ENCODE results near the gene SPDYC.
"Not testable (repeated sequence)": the region's sequence is repeated elsewhere in the genome, so short reads cannot be mapped to it uniquely, and the experiment has no call there.

Gene SPDYC

DNA sequence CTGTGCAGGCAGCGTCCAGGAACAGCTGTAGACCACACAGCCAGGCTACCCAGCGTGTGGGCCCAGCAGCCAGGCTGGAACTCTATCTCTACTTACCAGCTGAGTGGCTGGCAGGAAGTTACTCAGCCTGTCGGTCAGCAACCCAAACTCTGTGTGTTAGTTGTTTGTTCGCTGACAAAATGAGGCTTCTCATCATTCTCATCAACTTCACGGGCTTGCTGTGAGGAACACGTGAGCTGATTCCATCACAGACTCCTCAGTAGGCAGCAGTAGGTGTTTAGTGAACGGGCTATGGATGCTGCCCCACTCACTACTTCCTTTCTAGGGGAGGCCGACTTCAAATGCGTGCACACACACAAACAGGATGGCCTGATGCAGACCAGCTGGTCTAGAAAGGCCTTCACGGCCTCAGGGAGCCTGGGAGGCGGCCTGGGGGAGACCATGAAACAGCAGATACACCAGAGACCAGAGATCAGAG is 830 bp upstream of the SPDYC start:
- peak; percentile 23 for DNase-seq

DNA sequence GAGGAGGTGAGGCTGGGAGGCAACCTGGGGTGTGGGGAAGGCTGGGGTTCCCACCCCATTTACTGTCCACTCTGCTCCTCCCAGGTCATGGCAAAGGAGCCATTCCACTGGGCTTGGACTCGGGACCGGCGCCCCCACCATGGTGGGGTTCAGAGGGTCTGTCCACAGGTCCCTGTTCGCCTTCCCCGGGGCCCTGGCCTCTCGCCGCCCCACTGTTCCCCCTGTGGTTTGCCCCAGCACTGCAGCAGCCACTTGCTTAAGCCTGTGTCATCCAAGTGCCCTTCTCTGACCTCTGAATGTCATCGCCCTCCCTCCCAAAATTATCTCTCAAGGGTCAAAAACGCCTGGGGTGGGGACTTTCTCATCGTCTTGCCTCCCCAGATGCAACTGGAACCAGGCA is 2.6 kb downstream of the SPDYC start:
- no peak for DNase-seq

DNA sequence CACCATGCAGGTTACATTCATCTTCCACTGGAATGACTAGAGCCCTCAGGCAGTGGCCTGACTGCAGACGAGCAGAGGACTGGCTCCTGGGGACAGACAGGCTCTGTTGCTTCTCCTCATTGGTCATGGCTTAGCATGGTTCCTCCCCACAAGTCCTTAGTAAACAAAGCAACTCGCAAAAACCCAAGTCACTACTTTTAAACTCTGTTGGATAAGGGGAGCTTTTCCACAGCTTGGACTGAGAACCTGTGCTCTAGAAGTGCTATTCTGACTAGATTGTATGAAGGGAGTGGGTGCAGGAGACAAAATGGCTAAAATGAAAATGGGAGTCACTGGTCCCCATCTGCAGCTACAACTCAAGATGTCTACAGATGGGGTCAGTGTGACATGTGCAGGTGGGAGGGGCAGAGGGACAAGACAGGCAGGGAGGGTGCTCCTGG is 4.6 kb downstream of the SPDYC start:
- not testable (repeated sequence) for DNase-seq

DNA sequence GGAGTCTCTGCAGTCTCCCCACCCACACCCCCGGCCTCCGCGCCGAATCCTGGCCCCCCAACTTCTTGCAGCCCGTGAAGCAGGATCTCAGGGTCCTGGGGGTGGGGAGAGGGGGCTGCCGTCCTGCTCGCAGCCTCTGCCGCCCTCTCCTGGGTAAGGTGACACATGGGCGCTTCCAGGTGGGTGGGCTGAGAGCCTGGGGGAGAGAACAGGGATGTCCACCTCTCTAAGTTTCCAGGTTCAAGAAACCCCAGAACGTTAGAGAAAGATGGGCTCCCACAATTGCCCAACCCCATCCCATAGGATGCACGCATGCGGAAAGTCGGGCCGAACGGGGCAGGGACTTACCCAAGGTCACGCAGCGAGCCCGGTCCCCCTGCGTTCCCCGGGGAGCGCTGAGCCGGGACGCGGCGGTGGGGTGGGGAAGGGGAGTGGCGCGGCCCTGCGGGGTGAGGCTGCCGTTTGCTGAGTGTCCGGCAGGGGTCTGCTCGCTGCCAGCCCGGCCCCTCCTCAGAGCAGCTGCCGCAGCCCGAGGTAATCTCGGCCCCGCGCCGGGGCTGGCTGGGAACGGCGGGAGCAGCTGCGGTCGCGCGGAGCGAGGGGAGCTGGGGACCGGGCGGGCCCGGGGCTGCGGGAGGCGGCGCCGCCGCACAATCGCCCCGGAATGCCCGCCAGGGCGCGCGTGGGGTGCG is 11.0 kb downstream of the SPDYC start:
- peak; percentile 50 for DNase-seq

DNA sequence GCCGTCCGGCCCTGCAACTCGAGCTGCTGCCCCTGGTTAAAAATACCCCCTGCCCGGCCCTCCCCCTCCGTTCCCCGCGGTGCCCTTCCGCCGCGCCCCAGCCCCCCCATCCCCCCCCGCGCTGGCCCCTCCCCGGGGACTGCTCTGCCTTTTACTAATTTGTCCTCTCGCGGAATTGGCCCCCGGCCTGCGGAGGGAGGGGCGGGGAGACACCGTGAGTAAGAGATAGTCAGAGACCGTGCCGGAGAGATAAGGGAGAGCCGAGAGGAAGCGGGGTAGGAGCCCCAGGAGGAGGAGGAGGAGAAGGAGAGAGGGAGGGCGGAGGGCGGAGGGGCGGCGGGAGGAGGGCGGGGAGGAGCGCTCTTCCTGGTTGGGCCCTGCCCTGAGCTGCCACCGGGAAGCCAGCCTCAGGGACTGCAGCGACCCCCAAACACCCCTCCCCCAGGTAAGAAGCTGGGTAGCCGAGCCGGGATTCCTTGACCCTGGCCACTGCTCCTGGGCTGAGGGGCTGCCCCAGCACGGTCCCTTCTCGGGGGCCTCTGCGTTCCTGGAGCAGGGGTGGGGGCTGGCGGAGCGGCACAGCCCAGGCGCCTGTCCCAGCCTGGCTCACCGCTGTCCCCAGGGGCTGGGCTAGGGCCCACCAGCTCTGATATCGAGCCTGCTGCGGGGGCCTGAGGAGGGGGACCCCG is 11.7 kb downstream of the SPDYC start, which contains the start of gene CAPN1:
TSS of gene CAPN1 (plus strand) at position 360 of the 689 bp plus-strand sequence. CDS start 774 bp downstream, outside the sequence.
- peak; percentile 87 for DNase-seq

DNA sequence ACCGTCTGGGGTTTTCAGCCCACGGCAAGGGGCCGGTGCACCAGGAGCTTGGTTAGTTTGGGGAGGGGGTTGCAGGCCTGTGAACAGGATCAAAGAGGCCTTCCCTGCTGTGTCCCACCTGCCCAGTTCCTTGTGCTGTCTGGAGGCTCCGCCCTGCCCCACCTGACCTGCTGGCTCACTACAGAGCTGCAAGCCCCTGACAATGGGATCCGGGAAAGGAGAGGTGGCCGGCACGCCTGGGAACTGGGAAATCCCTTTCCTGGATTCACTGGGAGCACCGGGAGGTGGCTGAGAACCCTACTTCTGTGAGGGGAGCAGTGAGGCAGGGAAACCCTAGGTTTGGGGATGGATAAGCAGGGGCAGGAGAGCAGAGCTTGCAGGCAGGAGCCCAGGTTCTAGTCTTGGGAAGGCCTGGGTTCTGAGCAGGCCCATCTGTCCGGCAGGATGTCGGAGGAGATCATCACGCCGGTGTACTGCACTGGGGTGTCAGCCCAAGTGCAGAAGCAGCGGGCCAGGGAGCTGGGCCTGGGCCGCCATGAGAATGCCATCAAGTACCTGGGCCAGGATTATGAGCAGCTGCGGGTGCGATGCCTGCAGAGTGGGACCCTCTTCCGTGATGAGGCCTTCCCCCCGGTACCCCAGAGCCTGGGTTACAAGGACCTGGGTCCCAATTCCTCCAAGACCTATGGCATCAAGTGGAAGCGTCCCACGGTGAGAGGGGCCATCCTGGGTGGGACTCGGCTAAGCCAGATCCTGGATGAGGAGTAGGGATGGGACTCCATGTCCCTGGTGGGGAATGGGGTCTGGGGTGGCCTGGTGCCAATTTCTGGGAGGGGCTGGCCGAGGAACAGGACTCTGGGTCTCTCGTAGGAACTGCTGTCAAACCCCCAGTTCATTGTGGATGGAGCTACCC is 12.5 kb downstream of the SPDYC start:
- DNase-seq: no peak

DNA sequence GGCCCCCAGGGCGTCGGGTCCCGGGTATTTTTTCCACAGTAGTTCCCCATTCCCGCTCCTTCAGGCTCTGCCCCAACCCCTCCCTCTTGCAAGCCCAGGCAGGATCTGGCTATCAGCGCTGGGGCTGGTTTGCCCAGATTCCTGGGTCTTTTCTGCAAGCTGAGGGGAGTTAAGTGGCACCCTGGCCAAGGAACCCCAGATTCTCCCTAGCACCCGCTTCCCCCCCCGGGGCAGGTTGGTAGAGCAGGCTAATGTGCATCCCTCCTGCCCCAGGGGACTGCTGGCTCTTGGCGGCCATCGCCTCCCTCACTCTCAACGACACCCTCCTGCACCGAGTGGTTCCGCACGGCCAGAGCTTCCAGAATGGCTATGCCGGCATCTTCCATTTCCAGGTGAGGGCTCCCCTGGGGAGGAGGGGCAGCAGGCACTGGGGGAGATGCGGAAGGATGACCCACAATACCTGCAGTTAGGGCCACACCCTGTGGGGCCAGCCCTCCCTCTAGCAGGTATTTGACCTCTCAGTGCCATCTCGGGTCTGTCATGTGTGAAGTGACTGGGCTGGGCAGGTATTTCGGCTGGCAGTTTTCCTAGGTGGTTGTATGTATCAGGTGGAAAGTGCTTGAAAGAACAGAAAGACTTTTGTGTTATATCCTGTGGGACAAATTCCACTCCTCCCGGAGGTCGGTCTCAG is 13.3 kb downstream of the SPDYC start:
- no peak for DNase-seq

DNA sequence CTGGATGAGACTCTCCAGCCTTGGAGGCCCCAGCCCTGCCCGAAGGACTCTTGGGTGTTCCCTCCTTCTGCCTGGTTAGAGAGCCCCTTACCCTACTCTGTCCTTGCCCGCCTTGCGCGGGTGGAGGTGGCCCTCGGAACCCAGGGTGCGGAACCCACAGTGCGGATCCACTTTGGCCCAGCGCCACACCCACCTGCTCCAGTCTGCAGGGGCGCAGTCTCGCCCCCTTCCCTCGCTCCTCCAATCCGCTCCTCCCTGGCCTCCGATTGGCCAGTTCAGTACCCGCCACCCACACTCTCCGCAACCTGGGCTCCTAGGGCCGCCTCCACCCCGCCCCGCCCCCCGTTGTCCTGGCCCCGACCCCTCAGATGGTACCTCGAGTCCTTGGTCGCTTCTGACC is 14.1 kb downstream of the SPDYC start:
- no peak for DNase-seq

DNA sequence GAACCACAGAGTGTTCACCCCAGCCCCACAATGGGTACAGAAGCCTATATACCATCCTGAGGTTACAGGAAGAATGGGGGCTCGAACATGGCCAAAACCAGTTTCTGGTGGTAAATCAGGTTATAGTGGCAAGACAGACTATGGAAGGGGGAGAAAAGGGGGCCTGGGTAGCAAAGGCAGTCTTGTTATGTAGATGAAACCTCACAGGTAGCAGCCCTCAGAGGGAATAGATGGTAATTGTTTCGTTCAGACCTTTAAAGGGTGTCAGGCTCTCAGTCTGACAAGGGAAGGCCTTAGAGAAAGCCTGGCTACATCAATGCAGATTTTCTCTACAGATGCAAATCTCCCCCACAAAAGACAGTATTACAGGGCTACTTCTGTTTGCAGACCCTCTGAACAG is 15.1 kb downstream of the SPDYC start:
- no peak for DNase-seq

DNA sequence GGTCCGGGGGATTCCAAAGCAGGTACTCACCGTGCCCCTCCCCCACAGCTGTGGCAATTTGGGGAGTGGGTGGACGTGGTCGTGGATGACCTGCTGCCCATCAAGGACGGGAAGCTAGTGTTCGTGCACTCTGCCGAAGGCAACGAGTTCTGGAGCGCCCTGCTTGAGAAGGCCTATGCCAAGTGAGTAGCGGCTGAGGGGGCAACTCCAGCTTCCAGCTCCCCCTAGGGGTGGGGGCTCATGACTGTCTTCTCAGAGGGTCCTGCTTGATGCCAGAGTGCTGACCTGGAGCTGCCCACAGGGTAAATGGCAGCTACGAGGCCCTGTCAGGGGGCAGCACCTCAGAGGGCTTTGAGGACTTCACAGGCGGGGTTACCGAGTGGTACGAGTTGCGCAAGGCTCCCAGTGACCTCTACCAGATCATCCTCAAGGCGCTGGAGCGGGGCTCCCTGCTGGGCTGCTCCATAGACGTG is 15.9 kb downstream of the SPDYC start:
- no peak for DNase-seq

DNA sequence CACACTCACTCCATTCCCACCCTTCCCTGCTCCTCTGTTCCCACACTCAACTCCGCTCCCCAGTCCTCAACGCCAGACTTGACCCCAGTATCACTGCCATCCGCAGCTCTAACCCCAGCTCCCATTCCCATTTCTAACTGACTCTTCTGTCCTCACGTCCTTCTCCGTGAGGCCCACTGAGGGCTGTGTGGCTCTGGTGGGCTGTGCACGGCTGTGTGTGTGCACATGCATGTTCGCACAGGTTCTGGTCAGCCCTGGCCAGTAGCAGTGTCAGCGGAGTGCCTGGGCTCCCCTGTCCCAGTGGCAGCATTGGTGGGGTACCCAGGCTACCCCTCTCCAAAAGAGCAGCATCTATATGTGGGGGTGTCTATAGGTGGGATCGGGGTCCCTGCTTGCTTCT is 16.7 kb downstream of the SPDYC start:
- DNase-seq: no peak

DNA sequence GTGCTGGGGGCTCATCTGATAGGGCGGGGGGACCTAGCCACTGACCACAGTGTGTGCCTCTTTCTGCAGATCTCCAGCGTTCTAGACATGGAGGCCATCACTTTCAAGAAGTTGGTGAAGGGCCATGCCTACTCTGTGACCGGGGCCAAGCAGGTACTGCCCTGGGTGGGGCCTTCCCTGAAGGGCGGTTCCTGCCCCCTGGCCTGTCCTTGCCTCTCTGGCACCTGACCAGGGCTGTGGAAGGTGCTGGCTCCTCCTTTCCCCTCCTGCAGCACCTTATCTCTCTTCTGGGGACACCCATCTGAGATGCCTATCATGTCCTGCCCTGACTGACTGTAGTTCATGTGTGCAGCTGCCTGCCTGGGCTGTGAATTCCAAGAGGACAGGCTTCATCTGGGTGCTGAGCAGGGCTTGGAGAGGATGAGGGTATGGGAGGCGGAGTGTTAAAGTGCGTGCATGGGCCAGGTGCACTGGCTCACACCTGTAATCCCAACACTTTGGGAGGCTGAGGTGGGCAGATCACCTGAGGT is 17.2 kb downstream of the SPDYC start:
- no peak for DNase-seq

DNA sequence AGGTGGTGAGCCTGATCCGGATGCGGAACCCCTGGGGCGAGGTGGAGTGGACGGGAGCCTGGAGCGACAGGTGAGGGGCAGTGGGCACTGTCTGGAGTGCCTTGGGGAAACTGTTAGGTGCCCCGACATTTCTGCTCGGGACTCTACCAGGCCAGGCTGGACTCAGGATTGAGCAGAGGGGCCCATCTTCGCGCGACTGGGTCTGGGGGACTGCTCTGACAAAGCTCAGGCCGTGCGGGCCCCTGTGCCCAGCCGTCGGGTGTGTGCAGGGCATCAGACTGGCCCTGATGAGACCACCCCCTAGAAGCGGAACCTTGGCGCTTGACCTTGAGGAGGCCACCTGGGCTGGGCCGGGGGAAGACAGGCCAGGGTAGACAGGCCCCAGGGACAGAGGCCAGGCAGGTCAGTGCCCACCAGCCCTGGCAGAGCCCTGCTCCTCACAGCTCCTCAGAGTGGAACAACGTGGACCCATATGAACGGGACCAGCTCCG is 18.0 kb downstream of the SPDYC start:
- no peak for DNase-seq

DNA sequence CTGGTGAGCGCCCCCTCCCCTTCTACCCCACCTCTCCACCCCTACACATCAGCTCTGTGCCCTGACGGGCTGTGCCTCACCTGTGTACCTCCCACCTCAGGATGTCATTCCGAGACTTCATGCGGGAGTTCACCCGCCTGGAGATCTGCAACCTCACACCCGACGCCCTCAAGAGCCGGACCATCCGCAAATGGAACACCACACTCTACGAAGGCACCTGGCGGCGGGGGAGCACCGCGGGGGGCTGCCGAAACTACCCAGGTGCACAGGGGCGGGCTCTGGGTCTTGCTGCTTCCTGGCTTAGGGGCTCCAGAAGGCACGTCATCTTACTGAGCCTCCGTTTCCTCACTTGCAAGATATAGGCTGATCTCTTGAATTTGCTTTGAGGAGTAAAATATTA is 18.5 kb downstream of the SPDYC start:
- no peak for DNase-seq

DNA sequence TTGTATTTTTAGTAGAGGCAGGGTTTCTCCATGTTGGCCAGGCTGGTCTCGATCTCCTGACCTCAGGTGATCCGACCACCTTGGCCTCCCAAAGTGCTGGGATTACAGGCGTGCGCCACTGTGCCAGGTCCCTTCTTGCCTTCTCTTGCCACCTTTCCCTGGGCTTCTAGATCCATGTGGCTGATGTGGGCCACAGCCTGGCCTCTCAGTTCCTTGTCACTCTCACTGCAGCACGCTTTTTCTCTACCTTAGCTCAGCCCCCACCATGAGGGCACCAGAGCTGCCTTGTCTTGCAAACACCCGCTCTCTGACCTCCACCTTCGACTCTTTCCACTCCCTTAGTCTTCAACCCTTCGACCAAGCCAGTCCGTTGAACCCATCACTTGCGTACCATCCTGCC is 19.2 kb downstream of the SPDYC start:
- no peak for DNase-seq

DNA sequence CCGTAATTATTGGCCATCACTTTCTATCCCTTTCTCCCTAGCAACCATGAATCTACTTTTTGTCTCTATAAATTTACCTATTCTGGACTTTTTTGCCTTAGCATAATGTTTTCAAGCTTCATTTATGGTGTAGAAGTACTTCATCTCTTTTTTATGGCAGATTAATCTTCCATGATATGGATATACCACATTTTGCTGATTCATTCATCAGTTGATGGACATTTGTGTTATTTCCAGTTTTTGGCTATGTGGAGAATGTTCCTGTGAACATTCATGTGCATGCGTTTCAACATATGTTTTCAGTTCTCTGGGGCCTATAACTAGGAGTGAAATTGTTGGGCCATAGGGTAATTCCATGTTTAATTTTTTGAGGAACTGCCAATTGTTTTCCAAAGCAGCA is 24.5 kb downstream of the SPDYC start:
- no peak for DNase-seq

DNA sequence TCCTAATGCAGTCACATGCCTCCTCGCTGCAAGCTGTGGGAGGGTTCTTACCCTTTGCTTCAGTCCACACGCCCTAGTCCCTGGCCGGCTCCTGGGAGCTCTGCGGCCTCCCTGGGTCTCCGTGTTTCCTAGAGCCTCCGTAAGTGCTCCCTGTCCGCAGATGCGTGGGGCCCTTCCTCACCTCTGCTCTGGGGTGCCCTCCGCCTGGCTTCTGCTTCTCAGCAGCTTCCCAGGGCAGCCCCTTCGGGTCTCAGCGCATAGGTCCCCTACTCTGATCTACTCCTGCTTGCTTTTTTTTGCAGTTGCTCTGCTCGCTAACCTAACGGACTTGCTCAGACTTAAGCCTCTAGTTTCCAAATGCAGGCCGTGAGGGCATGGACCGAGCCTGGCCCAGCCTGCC is 34.1 kb downstream of the SPDYC start:
- DNase-seq: no peak

DNA sequence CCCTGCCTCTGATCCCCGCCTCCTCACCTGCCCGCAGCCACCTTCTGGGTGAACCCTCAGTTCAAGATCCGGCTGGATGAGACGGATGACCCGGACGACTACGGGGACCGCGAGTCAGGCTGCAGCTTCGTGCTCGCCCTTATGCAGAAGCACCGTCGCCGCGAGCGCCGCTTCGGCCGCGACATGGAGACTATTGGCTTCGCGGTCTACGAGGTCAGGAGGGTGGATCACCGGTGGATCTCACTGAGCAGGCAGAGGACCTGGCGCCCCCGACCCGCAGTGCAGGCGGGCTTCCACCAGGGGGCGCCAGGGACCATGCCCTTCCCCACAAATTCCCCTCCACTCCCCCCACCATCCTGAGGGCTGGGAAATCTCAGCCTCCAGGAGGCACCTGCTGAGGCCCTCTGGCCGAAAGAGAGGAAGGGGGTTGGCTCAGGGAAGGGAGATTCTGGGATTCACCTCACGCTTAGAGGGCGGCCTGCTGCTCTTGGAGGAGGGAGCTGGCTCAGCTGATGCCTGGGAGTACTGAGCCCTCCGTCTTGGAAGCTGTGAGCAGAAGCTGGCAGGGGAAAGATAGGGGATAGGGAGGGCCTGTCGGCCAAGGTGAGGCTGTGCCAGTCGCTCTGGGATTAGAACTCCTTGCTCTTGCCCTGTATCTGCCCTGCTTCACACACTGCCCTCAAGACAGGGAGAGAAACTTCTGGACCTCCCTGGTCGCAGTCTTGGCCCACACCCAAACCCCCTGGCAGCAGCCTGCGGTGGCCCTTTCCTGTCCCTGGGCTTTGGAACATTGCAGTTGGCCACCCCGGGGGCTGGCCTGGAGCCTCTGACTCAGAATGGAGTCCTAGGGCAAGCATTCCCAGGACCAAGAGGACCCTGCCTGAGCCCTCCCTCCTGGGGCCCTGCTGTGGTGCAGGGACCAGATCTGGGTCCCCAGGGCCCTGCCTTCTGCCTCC is 34.9 kb downstream of the SPDYC start:
- DNase-seq: no peak

DNA sequence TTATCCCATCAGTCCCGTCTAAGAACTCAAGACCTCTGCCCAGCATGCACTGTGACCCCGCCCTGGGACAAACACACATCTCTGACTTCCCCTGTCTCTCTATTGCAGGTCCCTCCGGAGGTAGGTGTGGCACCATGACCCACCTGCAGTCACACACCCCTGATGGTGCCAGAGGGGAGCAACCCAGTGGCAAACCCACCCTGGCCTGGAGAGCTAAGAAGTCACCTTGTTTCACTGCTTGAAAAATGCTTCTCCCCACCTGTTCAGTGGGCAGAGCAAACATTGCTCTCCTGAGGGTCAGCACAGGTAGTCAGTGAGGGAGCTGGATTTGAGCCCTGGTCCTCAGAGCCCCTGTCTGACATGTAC is 35.6 kb downstream of the SPDYC start:
- DNase-seq: no peak

DNA sequence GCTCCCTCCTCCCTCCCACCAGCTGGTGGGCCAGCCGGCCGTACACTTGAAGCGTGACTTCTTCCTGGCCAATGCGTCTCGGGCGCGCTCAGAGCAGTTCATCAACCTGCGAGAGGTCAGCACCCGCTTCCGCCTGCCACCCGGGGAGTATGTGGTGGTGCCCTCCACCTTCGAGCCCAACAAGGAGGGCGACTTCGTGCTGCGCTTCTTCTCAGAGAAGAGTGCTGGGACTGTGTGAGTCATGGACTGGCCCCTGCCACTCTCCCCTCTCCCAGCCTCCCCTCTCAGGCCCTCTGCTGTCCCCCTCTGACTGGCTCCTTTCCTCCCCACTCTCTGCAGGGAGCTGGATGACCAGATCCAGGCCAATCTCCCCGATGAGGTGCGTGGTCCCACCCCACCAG is 36.4 kb downstream of the SPDYC start:
- no peak for DNase-seq

DNA sequence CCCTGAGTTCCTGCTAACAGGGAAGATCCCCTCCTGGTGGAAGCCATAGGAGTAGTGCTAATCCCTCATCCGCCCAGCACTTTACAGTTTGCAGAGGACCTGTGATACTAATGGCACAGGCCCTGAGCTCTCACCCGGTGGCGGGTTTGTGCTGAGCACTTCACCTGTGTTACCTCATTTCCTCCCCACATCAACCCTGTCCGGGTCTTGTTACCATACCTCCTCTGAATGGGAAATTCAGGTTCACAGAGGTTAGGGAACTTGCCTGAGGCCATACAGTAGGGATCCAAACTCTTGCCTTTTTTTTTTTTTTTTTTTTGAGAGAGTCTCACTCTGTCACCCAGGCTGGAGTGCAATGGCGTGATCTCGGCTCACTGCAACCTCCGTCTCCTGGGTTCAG is 36.9 kb downstream of the SPDYC start:
- no peak for DNase-seq
